ENCODE results near the gene PIK3C3.

- TF ChIP-seq, protein P1, sequence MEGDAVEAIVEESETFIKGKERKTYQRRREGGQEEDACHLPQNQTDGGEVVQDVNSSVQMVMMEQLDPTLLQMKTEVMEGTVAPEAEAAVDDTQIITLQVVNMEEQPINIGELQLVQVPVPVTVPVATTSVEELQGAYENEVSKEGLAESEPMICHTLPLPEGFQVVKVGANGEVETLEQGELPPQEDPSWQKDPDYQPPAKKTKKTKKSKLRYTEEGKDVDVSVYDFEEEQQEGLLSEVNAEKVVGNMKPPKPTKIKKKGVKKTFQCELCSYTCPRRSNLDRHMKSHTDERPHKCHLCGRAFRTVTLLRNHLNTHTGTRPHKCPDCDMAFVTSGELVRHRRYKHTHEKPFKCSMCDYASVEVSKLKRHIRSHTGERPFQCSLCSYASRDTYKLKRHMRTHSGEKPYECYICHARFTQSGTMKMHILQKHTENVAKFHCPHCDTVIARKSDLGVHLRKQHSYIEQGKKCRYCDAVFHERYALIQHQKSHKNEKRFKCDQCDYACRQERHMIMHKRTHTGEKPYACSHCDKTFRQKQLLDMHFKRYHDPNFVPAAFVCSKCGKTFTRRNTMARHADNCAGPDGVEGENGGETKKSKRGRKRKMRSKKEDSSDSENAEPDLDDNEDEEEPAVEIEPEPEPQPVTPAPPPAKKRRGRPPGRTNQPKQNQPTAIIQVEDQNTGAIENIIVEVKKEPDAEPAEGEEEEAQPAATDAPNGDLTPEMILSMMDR (IDR thresholded peaks at IDR 0.05): no peak
- no peak for TF ChIP-seq POLR2A (IDR thresholded peaks at IDR 0.05)
These were observed 44.7 kb downstream of the PIK3C3 start for GRCh38 chr18:41999751-42000150.

Data from heart left ventricle (tissue), 13 donors.